ENCODE measurements around the gene VAMP1.

The VAMP1 gene

GRCh38 chr12:6444031-6444430 is 26.4 kb downstream of the VAMP1 start:
- Histone ChIP-seq H3K4me2 (ENCODE audit: low read length) (no peak overlapping the region), H3K4me3 (ENCODE audit: low read length) (no peak overlapping the region), H3K36me3 (ENCODE audit: insufficient read depth, low read length) (no peaks in the 10 kb centered on the region), H3K9ac (ENCODE audit: low read depth, low read length) (no peak overlapping the region), H3K4me1 (ENCODE audit: control insufficient read depth, insufficient read depth, low read length) (no peaks in the 10 kb centered on the region), H3K9me3 (replicated peaks; ENCODE audit: low read length) (no peaks in the 10 kb centered on the region), H3K27me3 (ENCODE audit: control insufficient read depth, insufficient read depth, low read length) (no peaks in the 10 kb centered on the region)

GRCh38 chr12:6443361-6443983 is 27.0 kb downstream of the VAMP1 start:
- H3K4me3 ChIP-seq (ENCODE audit: low read length): no peak overlapping the region
- H3K27me3 ChIP-seq (ENCODE audit: control insufficient read depth, insufficient read depth, low read length): no peaks in the 10 kb centered on the region
- no peaks in the 10 kb centered on the region for H3K4me1 ChIP-seq (ENCODE audit: control insufficient read depth, insufficient read depth, low read length)
- H3K9me3 ChIP-seq (replicated peaks; ENCODE audit: low read length): no peaks in the 10 kb centered on the region
- no peaks in the 10 kb centered on the region for H3K36me3 ChIP-seq (ENCODE audit: insufficient read depth, low read length)
- no peak overlapping the region for H3K4me2 ChIP-seq (ENCODE audit: low read length)
- H3K9ac ChIP-seq (ENCODE audit: low read depth, low read length): no peak overlapping the region

- H3K4me2 ChIP-seq (ENCODE audit: low read length): no peak overlapping the region
- no peak overlapping the region for H3K9ac ChIP-seq (ENCODE audit: low read depth, low read length)
- H3K4me1 ChIP-seq (ENCODE audit: control insufficient read depth, insufficient read depth, low read length): no peaks in the 10 kb centered on the region
- H3K27me3 ChIP-seq (ENCODE audit: control insufficient read depth, insufficient read depth, low read length): no peaks in the 10 kb centered on the region
- no peaks in the 10 kb centered on the region for H3K36me3 ChIP-seq (ENCODE audit: insufficient read depth, low read length)
- H3K9me3 ChIP-seq (replicated peaks; ENCODE audit: low read length): no peaks in the 10 kb centered on the region
- H3K4me3 ChIP-seq (ENCODE audit: low read length): no peak overlapping the region
These were observed 27.6 kb downstream of the VAMP1 start for GRCh38 chr12:6442836-6443235.

DNA sequence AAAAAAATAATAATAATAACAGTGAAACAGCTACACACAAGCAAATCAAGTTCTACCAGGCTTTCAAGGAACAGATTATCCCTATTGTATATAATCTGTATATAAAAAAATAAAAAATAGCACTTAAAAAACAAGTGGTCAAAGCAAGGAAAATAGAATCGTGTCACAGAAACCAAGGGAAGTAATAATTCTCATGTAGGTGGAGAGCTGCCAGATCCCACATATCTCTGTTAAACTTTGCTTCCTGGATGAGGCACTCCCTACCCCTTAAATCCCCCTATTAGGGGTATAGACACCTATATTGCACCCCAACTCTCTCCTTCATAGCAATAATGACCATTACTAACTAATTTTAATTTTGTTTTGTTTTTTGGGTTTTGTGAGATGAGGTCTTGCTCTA is 30.1 kb downstream of the VAMP1 start:
- Histone ChIP-seq H3K4me1 (ENCODE audit: control insufficient read depth, insufficient read depth, low read length) (no peaks in the 10 kb centered on the region), H3K9me3 (replicated peaks; ENCODE audit: low read length) (no peaks in the 10 kb centered on the region), H3K4me2 (ENCODE audit: low read length) (no peak overlapping the region), H3K4me3 (ENCODE audit: low read length) (no peak overlapping the region), H3K9ac (ENCODE audit: low read depth, low read length) (no peak overlapping the region), H3K27me3 (ENCODE audit: control insufficient read depth, insufficient read depth, low read length) (no peaks in the 10 kb centered on the region), H3K36me3 (ENCODE audit: insufficient read depth, low read length) (no peaks in the 10 kb centered on the region)

GRCh38 chr12:6438345-6438744 is 32.1 kb downstream of the VAMP1 start:
- Histone ChIP-seq H3K4me1 (ENCODE audit: control insufficient read depth, insufficient read depth, low read length) (no peaks in the 10 kb centered on the region), H3K4me3 (ENCODE audit: low read length) (no peak overlapping the region), H3K4me2 (ENCODE audit: low read length) (no peak overlapping the region), H3K9me3 (replicated peaks; ENCODE audit: low read length) (no peaks in the 10 kb centered on the region), H3K36me3 (ENCODE audit: insufficient read depth, low read length) (no peaks in the 10 kb centered on the region), H3K9ac (ENCODE audit: low read depth, low read length) (no peak overlapping the region), H3K27me3 (ENCODE audit: control insufficient read depth, insufficient read depth, low read length) (no peaks in the 10 kb centered on the region)

- H3K9ac ChIP-seq (ENCODE audit: low read depth, low read length): no peak overlapping the region
- no peaks in the 10 kb centered on the region for H3K27me3 ChIP-seq (ENCODE audit: control insufficient read depth, insufficient read depth, low read length)
- H3K4me1 ChIP-seq (ENCODE audit: control insufficient read depth, insufficient read depth, low read length): no peaks in the 10 kb centered on the region
- H3K4me3 ChIP-seq (ENCODE audit: low read length): no peak overlapping the region
- H3K9me3 ChIP-seq (replicated peaks; ENCODE audit: low read length): no peaks in the 10 kb centered on the region
- H3K36me3 ChIP-seq (ENCODE audit: insufficient read depth, low read length): no peaks in the 10 kb centered on the region
- H3K4me2 ChIP-seq (ENCODE audit: low read length): no peak overlapping the region
These were observed 32.9 kb downstream of the VAMP1 start for GRCh38 chr12:6437586-6437985.

DNA sequence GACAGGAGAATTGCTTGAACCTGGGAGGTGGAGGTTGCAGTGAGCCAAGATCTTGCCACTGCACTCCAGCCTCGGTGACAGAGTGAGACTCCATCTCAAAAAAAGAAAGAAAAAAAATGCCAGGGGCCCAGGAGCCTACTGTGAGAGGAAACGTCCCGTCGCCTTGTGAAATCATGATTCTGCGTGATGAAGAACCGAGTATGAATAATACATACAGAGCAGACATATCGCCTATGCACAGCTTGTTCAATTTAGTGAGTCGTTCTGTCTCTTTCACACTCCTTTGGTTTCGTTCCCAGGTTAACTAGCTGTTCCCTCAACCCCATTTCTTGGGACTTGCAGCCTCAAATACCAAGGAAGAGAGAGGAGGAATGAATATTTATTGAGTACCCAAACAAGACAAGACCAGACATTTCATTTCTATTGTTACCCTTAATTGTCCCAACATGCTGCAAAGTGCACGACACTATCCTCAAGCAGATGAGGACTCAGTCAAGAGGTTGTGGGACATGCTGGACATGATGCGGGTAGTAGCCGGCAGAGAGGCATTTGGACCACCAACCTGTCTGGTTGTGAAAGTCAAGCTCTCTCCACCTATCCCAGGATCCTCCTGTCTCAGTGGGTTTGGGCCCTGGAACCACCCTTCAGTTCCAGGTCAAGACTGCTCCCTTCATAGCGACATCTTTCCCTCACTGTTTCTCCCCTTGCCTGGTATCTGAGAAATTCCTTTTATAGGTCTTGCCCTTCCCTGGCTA is 34.3 kb downstream of the VAMP1 start:
- Histone ChIP-seq H3K9ac (ENCODE audit: low read depth, low read length) (no peak overlapping the region), H3K27me3 (ENCODE audit: control insufficient read depth, insufficient read depth, low read length) (no peaks in the 10 kb centered on the region), H3K4me1 (ENCODE audit: control insufficient read depth, insufficient read depth, low read length) (peaks cover 6% of the 10 kb centered on the region), H3K4me2 (ENCODE audit: low read length) (no peak overlapping the region), H3K36me3 (ENCODE audit: insufficient read depth, low read length) (no peaks in the 10 kb centered on the region), H3K4me3 (ENCODE audit: low read length) (no peak overlapping the region), H3K9me3 (replicated peaks; ENCODE audit: low read length) (no peaks in the 10 kb centered on the region)

- Histone ChIP-seq H3K36me3 (ENCODE audit: insufficient read depth, low read length) (no peaks in the 10 kb centered on the region), H3K4me2 (ENCODE audit: low read length) (no peak overlapping the region), H3K9ac (ENCODE audit: low read depth, low read length) (no peak overlapping the region), H3K9me3 (replicated peaks; ENCODE audit: low read length) (no peaks in the 10 kb centered on the region), H3K4me3 (ENCODE audit: low read length) (no peak overlapping the region), H3K27me3 (ENCODE audit: control insufficient read depth, insufficient read depth, low read length) (no peaks in the 10 kb centered on the region), H3K4me1 (ENCODE audit: control insufficient read depth, insufficient read depth, low read length) (peaks cover 20% of the 10 kb centered on the region)
These were observed 36.0 kb downstream of the VAMP1 start for GRCh38 chr12:6434205-6435140.

DNA sequence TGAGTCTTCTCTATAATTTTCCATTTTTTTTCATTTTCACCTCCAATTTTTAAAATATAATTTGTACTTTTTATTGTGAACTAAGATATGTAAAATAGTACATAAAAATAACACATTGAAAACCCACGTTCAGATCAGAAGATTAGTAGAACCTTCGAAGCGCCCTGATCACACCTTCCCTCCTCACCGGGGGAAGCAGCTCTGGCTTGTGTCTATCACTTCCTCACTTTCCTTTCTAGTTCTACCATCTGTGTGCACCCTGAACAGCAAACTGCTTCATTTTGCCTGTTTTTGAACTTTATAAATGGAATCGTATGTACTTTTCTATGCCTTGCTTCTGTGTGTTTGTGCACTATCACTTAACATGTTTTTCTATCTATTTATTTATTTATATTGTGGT is 37.5 kb downstream of the VAMP1 start:
- Histone ChIP-seq H3K27me3 (ENCODE audit: control insufficient read depth, insufficient read depth, low read length) (no peaks in the 10 kb centered on the region), H3K36me3 (ENCODE audit: insufficient read depth, low read length) (no peaks in the 10 kb centered on the region), H3K4me1 (ENCODE audit: control insufficient read depth, insufficient read depth, low read length) (peaks cover 20% of the 10 kb centered on the region), H3K9ac (ENCODE audit: low read depth, low read length) (no peak overlapping the region), H3K4me3 (ENCODE audit: low read length) (no peak overlapping the region), H3K4me2 (ENCODE audit: low read length) (no peak overlapping the region), H3K9me3 (replicated peaks; ENCODE audit: low read length) (no peaks in the 10 kb centered on the region)

- no peaks in the 10 kb centered on the region for H3K27me3 ChIP-seq (ENCODE audit: control insufficient read depth, insufficient read depth, low read length)
- no peaks in the 10 kb centered on the region for H3K36me3 ChIP-seq (ENCODE audit: insufficient read depth, low read length)
- H3K9ac ChIP-seq (ENCODE audit: low read depth, low read length): peak overlapping the region; percentile 83
- peak overlapping the region; percentile 57 for H3K4me3 ChIP-seq (ENCODE audit: low read length)
- peak overlapping the region; percentile 80 for H3K4me2 ChIP-seq (ENCODE audit: low read length)
- H3K4me1 ChIP-seq (ENCODE audit: control insufficient read depth, insufficient read depth, low read length): peaks cover 20% of the 10 kb centered on the region
- no peaks in the 10 kb centered on the region for H3K9me3 ChIP-seq (replicated peaks; ENCODE audit: low read length)
These were observed 40.1 kb downstream of the VAMP1 start for GRCh38 chr12:6430124-6430989.

GRCh38 chr12:6428326-6428725 is 42.2 kb downstream of the VAMP1 start:
- Histone ChIP-seq H3K4me1 (ENCODE audit: control insufficient read depth, insufficient read depth, low read length) (peaks cover 20% of the 10 kb centered on the region), H3K36me3 (ENCODE audit: insufficient read depth, low read length) (no peaks in the 10 kb centered on the region), H3K27me3 (ENCODE audit: control insufficient read depth, insufficient read depth, low read length) (no peaks in the 10 kb centered on the region), H3K9me3 (replicated peaks; ENCODE audit: low read length) (no peaks in the 10 kb centered on the region), H3K9ac (ENCODE audit: low read depth, low read length) (no peak overlapping the region), H3K4me3 (ENCODE audit: low read length) (no peak overlapping the region), H3K4me2 (ENCODE audit: low read length) (no peak overlapping the region)

Data from skeletal muscle satellite cell (primary cell).